ENCODE measurements around the gene KCTD18.
A peak's percentile ranks its signal among the peaks of the same experiment; 100 is the strongest.

The KCTD18 gene
- 12.2 to 39.5 (median 30.3) reads per million in 18 experiments for total RNA-seq

GRCh38 chr2:200509612-200510433, at the start of gene KCTD18:
Gene KCTD18 (minus strand): TSS chr2:200510068. CDS start chr2:200507016, 3,052 bp downstream.
- peak; percentile 93 to 94 for DNase-seq

- DNase-seq: no peak
Measured at GRCh38 chr2:200540793-200541192, 30.9 kb upstream of the KCTD18 start.

- no peak for DNase-seq
Measured at GRCh38 chr2:200538139-200538538, 28.3 kb upstream of the KCTD18 start.

GRCh38 chr2:200534572-200534971, 24.7 kb upstream of the KCTD18 start:
- no peak for DNase-seq

GRCh38 chr2:200533754-200534153, 23.9 kb upstream of the KCTD18 start:
- no peak for DNase-seq

- DNase-seq: no peak
Measured at GRCh38 chr2:200528228-200528627, 18.4 kb upstream of the KCTD18 start.

GRCh38 chr2:200525882-200526651, 16.2 kb upstream of the KCTD18 start, which contains the start of gene SGO2:
Gene SGO2 (plus strand): TSS chr2:200526207. CDS start chr2:200532976, 6,769 bp downstream.
- peak; percentile 97 for DNase-seq

- no peak for DNase-seq
Measured at GRCh38 chr2:200525551-200525881, 15.6 kb upstream of the KCTD18 start.

GRCh38 chr2:200525066-200525465, 15.2 kb upstream of the KCTD18 start:
- no peak for DNase-seq

GRCh38 chr2:200523604-200524003, 13.7 kb upstream of the KCTD18 start:
- DNase-seq: no peak

GRCh38 chr2:200523158-200523557, 13.3 kb upstream of the KCTD18 start:
- DNase-seq: no peak

GRCh38 chr2:200515155-200515554, 5.3 kb upstream of the KCTD18 start:
- DNase-seq: no peak

GRCh38 chr2:200509235-200509611, 645 bp downstream of the KCTD18 start:
- DNase-seq: peak in 1 of 2 donors; percentile 3

- DNase-seq: no peak
Measured at GRCh38 chr2:200507179-200507578, 2.7 kb downstream of the KCTD18 start.

GRCh38 chr2:200506679-200507078, 3.2 kb downstream of the KCTD18 start:
- no peak for DNase-seq

- no peak for DNase-seq
Measured at GRCh38 chr2:200502196-200502595, 7.7 kb downstream of the KCTD18 start.

- DNase-seq: no peak
Measured at GRCh38 chr2:200498402-200499162, 11.3 kb downstream of the KCTD18 start.

GRCh38 chr2:200496696-200497095, 13.2 kb downstream of the KCTD18 start:
- no peak for DNase-seq

GRCh38 chr2:200494048-200494447, 15.8 kb downstream of the KCTD18 start:
- no peak for DNase-seq

- DNase-seq: no peak
Measured at GRCh38 chr2:200492656-200493055, 17.2 kb downstream of the KCTD18 start.

- DNase-seq: no peak
Measured at GRCh38 chr2:200490001-200490400, 19.9 kb downstream of the KCTD18 start.

- no peak for DNase-seq
Measured at GRCh38 chr2:200488169-200488568, 21.7 kb downstream of the KCTD18 start.

GRCh38 chr2:200486529-200486928, 23.3 kb downstream of the KCTD18 start:
- DNase-seq: no peak
